ENCODE measurements around the gene ABL2. TPM values are rescaled to one million over a fixed set of nuclear protein-coding genes. Genes with fewer than 3 reads are reported as not detected.

ABL2 gene
- total and polyA plus RNA-seq, 2 donors (not counting 3 experiments of a cell fraction or from before 2014, with no cell fraction given): 41.8 to 158 TPM

GRCh38 chr1:179177615-179178014 lies 51.9 kb downstream of the ABL2 start:
- no peak for TF ChIP-seq MYC (IDR thresholded peaks at IDR 0.05; ENCODE audit: low read depth, low read length)
- TF ChIP-seq POLR2A (IDR thresholded peaks at IDR 0.05; ENCODE audit: low read depth, low read length): no peak
- TF ChIP-seq CTCF (IDR thresholded peaks at IDR 0.05; ENCODE audit: extremely low read depth in 1 of 2, insufficient read depth in 1 of 2, low read depth in 1 of 2, low read length in 2 of 2): no peak
- no peak for TF ChIP-seq FOS (IDR thresholded peaks at IDR 0.05; ENCODE audit: borderline replicate concordance, insufficient read depth, low read length)
- TF ChIP-seq MAX (IDR thresholded peaks at IDR 0.05; ENCODE audit: insufficient read depth, insufficient read length): no peak
- TF ChIP-seq JUN (IDR thresholded peaks at IDR 0.05; ENCODE audit: borderline replicate concordance, insufficient read depth, insufficient read length, low read depth): no peak
- no peak for TF ChIP-seq POLR2AphosphoS5 (IDR thresholded peaks at IDR 0.05; ENCODE audit: insufficient read depth, low read depth, low read length)
- TF ChIP-seq EZH2 (IDR thresholded peaks at IDR 0.05; ENCODE audit: borderline replicate concordance, low read depth, low read length, severe bottlenecking): no peak
- no peak for TF ChIP-seq GATA2 (IDR thresholded peaks at IDR 0.05; ENCODE audit: insufficient read depth, insufficient read length, low read depth, low read length)
- no peaks in the 10 kb centered on the region for H3K27me3 ChIP-seq (ENCODE audit: control insufficient read depth in 2 of 2, insufficient read depth in 2 of 2, low read length in 2 of 2)
- no peak overlapping the region for H3K4me2 ChIP-seq (ENCODE audit: insufficient read depth, low read length)
- no peaks in the 10 kb centered on the region for H4K20me1 ChIP-seq (replicated peaks; ENCODE audit: control insufficient read depth, extremely low read depth, insufficient read depth, low read length)
- BruUV-seq (replicated peaks): no TSS peak
- ChIA-PET CTCF (interaction anchor here (1.1 kb wide), 1 partner anchor 21 kb away, joined by 3 read pairs; no protein-coding TSS in a partner anchor), POLR2A (no interaction called here)
- intact Hi-C loops (cut with micrococcal nuclease) (no loop called here), dilution Hi-C loops (cut with MboI; ENCODE audit: extremely low pct_ligation_motif_present, low sequenced_read_pairs) (no loop called here)
- H3K27ac ChIP-seq (ENCODE audit: insufficient read depth, low read depth, low read length): no peak overlapping the region
- no peak overlapping the region for H3K9ac ChIP-seq (replicated peaks; ENCODE audit: extremely low read depth, insufficient read depth, low read length)
- no peaks in the 10 kb centered on the region for H3K9me1 ChIP-seq (replicated peaks; ENCODE audit: control insufficient read depth, extremely low read depth, insufficient read depth, low read length)
- H3K4me1 ChIP-seq (ENCODE audit: control insufficient read depth, extremely low read depth, insufficient read depth, low read length): peaks cover 8% of the 10 kb centered on the region
- no peak overlapping the region for H2AFZ ChIP-seq (ENCODE audit: low read depth, low read length)
- no peaks in the 10 kb centered on the region for H3K36me3 ChIP-seq (ENCODE audit: control insufficient read depth in 2 of 2, extremely low read depth in 1 of 2, insufficient read depth in 2 of 2, low read length in 2 of 2)
- DNase-seq (ENCODE audit: low read depth, low spot score) (no peak), FAIRE-seq (no peak)
- H3K4me3 ChIP-seq (replicated peaks in 1 of 3; ENCODE audit: insufficient read depth in 1 of 3, low read depth in 1 of 3, low read length in 3 of 3): no peak overlapping the region
- H3K9me3 ChIP-seq (replicated peaks; ENCODE audit: control insufficient read depth, insufficient read depth, low read length): no peaks in the 10 kb centered on the region
- peaks cover 50% of the 10 kb centered on the region for H3K79me2 ChIP-seq (ENCODE audit: control insufficient read depth, insufficient read depth, low read length)

Data from endothelial cell of umbilical vein (primary cell).